ENCODE data around the gene CLIC3. TPM values are rescaled to one million over a fixed set of nuclear protein-coding genes. Genes with fewer than 3 reads are reported as not detected.

Gene CLIC3, protein sequence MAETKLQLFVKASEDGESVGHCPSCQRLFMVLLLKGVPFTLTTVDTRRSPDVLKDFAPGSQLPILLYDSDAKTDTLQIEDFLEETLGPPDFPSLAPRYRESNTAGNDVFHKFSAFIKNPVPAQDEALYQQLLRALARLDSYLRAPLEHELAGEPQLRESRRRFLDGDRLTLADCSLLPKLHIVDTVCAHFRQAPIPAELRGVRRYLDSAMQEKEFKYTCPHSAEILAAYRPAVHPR
- not detected in 2 replicates for total RNA-seq (2021)
- not detected for Bru-seq, nascent RNA
- not detected for BruChase-seq, experiment 1, labeled RNA remaining after a 2-hour chase
- BruChase-seq, experiment 2, labeled RNA remaining after a 6-hour chase: not detected
- long read RNA-seq: 0 reads

DNA sequence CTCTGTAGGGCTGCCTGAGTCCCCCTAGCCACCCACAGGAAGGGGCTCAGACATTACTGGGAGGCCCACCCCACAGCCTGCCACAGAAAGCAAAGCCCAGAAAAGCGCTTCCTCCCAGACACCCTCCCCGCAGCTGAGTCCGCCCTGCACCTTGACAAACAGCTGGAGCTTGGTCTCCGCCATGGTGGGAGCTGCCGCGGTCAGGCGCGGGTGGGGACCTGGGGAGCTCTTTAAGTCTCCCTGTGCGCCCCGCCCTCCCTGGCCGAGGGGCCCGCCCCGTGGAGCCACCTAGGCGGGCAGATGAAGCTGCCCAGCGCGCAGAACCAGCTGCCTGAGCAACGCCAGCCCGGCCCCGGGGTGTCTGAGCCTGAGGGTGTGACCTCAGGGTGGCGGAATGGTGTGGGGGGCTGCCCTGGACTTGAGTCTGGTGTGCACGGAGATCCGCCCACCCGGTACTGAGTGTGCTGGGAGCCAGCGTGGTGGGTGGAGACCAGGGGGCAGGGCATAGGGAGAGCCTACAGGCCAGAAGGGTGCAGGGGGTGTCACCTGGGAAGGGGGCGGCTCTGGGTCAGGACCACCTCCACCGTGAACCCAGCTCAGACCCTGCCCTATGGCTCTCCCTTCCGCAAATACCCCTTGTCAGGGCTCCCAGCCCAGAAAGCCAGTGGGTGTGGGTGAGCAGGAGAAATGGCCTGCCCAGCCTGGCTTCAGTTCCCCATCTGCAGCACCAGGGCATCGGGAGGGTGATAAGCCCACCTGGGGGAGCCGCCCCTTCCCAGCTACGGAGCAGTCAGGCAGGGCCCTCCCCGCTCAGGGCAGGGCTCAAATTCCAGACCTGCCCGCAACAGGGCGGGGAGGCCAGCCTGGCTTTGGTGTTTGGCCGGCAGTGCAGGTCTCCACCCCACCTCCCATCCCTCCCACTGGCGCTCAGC is at the start of gene CLIC3:
Gene CLIC3, minus strand, starts transcription at position 208 of the 932 bp plus-strand sequence. Its CDS starts 25 bp downstream, at position 183.
- Histone ChIP-seq H3K27me3 (replicated peaks; ENCODE audit: insufficient read depth, low read depth, low read length, poor library complexity) (no peaks in the 10 kb centered on the region), H3K36me3 (ENCODE audit: insufficient read depth, low read length, poor library complexity, severe bottlenecking) (peaks cover 7% of the 10 kb centered on the region), H3K4me1 (ENCODE audit: insufficient read depth, low read length, poor library complexity, severe bottlenecking) (peaks cover 26% of the 10 kb centered on the region), H3K4me3 (ENCODE audit: low read depth, low read length, poor library complexity, severe bottlenecking) (no peak within 1 kb of the TSS), H3K27ac (ENCODE audit: low read depth, low read length, poor library complexity, severe bottlenecking) (no peak within 1 kb of the TSS), H3K9me3 (ENCODE audit: low read depth, low read length, poor library complexity, severe bottlenecking) (no peaks in the 10 kb centered on the region)
- CTCF ChIA-PET: no interaction called here
- intact Hi-C loops (cut with micrococcal nuclease; ENCODE audit: unreplicated experiment): no loop called here
- TF ChIP-seq, protein P1, sequence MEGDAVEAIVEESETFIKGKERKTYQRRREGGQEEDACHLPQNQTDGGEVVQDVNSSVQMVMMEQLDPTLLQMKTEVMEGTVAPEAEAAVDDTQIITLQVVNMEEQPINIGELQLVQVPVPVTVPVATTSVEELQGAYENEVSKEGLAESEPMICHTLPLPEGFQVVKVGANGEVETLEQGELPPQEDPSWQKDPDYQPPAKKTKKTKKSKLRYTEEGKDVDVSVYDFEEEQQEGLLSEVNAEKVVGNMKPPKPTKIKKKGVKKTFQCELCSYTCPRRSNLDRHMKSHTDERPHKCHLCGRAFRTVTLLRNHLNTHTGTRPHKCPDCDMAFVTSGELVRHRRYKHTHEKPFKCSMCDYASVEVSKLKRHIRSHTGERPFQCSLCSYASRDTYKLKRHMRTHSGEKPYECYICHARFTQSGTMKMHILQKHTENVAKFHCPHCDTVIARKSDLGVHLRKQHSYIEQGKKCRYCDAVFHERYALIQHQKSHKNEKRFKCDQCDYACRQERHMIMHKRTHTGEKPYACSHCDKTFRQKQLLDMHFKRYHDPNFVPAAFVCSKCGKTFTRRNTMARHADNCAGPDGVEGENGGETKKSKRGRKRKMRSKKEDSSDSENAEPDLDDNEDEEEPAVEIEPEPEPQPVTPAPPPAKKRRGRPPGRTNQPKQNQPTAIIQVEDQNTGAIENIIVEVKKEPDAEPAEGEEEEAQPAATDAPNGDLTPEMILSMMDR (conservative IDR thresholded peaks at IDR 0.05; ENCODE audit: low read depth, low read length): no peak
- no peak for TF ChIP-seq EZH2 (IDR thresholded peaks at IDR 0.05; ENCODE audit: borderline replicate concordance, low read depth, low read length, poor library complexity, severe bottlenecking)
- no peak for DNase-seq (ENCODE audit: low spot score)
- BruUV-seq (replicated peaks): no TSS peak
- POLR2A ChIA-PET (ENCODE audit: low non-redundant PET): no interaction called here

DNA sequence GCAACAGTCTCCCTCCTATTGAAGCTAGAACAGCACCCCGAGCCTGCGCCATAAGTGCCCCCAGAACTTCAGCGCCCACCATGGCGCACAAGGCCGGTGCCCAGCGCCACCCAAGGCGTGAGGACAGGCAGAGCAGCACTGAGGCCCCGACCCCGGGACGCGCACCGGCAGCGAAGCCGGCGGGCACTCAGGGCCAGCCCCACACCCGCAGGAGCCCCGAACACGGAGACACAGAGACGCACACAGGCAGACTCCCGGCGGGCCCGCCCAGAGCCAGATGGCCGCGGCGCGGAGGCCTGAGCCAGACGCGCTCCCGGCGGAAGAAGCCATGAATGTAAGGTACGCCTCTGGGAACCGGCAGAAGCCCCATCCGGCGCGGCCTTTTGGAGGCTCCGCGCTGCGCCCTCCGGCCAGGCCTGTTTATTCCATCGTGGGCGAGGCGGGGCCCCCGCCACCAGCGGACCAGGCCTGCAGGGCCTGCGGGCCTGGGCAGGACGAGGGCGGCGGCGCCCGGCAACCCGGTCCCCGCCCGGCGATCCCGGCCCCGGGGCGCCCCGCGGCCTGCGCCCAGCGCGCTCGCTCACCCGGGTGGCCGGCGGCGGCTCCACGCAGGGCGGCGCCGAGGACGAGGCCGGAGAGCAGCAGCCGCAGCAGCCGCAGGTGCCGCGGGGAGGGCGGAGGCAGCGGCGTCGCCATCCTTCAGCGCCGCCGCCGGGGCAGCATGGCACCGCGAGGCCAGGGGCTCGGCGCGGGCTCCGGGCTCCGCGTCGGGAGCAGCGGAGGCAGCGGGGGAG is 49.1 kb upstream of the CLIC3 start:
- CTCF ChIA-PET: interaction anchor here (1.2 kb wide), 1 partner anchor 10 kb away, joined by 3 read pairs; no protein-coding TSS in a partner anchor
- intact Hi-C loops (cut with micrococcal nuclease; ENCODE audit: unreplicated experiment): loop anchor here (5.0 kb wide), 2 partner anchors 72 to 192 kb away; no protein-coding TSS in a partner anchor
- POLR2A ChIA-PET (ENCODE audit: low non-redundant PET): no interaction called here
- H3K27ac ChIP-seq (ENCODE audit: low read depth, low read length, poor library complexity, severe bottlenecking): peak overlapping the region; percentile 25
- peaks cover 31% of the 10 kb centered on the region for H3K4me1 ChIP-seq (ENCODE audit: insufficient read depth, low read length, poor library complexity, severe bottlenecking)
- TF ChIP-seq, protein P1 (conservative IDR thresholded peaks at IDR 0.05; ENCODE audit: low read depth, low read length): no peak
- no peak for TF ChIP-seq EZH2 (IDR thresholded peaks at IDR 0.05; ENCODE audit: borderline replicate concordance, low read depth, low read length, poor library complexity, severe bottlenecking)
- peak; percentile 51 for DNase-seq (ENCODE audit: low spot score)
- no peaks in the 10 kb centered on the region for H3K27me3 ChIP-seq (replicated peaks; ENCODE audit: insufficient read depth, low read depth, low read length, poor library complexity)
- no peaks in the 10 kb centered on the region for H3K9me3 ChIP-seq (ENCODE audit: low read depth, low read length, poor library complexity, severe bottlenecking)
- H3K4me3 ChIP-seq (ENCODE audit: low read depth, low read length, poor library complexity, severe bottlenecking): peak overlapping the region; percentile 76
- H3K36me3 ChIP-seq (ENCODE audit: insufficient read depth, low read length, poor library complexity, severe bottlenecking): peaks cover 7% of the 10 kb centered on the region
- no TSS peak for BruUV-seq (replicated peaks)

All from A673 (cell line).